HG02973 (cell line): ENCODE data around the gene SMPDL3A.

Experiments
- ATAC-seq: cut with Tn5 transposase; IDR thresholded peaks from one replicate; pipeline ENCODE4 v1.9.1; 2021; ENCODE audit warnings: moderate library complexity; ENCODE audit not compliant: unreplicated experiment

Gene SMPDL3A

GRCh38 chr6:122801397-122801796 lies 12.3 kb downstream of the SMPDL3A start:
- no peak for ATAC-seq

GRCh38 chr6:122803171-122803661 lies 14.2 kb downstream of the SMPDL3A start:
- no peak for ATAC-seq

GRCh38 chr6:122804962-122805485 lies 16.0 kb downstream of the SMPDL3A start:
- no peak for ATAC-seq

GRCh38 chr6:122806291-122806690 lies 17.2 kb downstream of the SMPDL3A start:
- no peak for ATAC-seq

- no peak for ATAC-seq
Measured at GRCh38 chr6:122808121-122808885, 19.2 kb downstream of the SMPDL3A start.

- ATAC-seq = no peak
Measured at GRCh38 chr6:122809001-122809400, 19.9 kb downstream of the SMPDL3A start.

- no peak for ATAC-seq
Measured at GRCh38 chr6:122809691-122810090, 20.6 kb downstream of the SMPDL3A start.

- ATAC-seq = no peak
Measured at GRCh38 chr6:122810189-122810588, 21.1 kb downstream of the SMPDL3A start.

- ATAC-seq = no peak
Measured at GRCh38 chr6:122817358-122817757, 28.3 kb downstream of the SMPDL3A start.

- ATAC-seq = no peak
Measured at GRCh38 chr6:122817766-122818165, 28.7 kb downstream of the SMPDL3A start.

- no peak for ATAC-seq
Measured at GRCh38 chr6:122818866-122819265, 29.8 kb downstream of the SMPDL3A start.

GRCh38 chr6:122821095-122821494 lies 32.0 kb downstream of the SMPDL3A start:
- ATAC-seq = no peak

GRCh38 chr6:122825163-122825562 lies 36.1 kb downstream of the SMPDL3A start:
- no peak for ATAC-seq

- ATAC-seq = no peak
Measured at GRCh38 chr6:122829456-122829855, 40.4 kb downstream of the SMPDL3A start.

GRCh38 chr6:122831511-122831910 lies 42.5 kb downstream of the SMPDL3A start:
- no peak for ATAC-seq

GRCh38 chr6:122832459-122832858 lies 43.4 kb downstream of the SMPDL3A start:
- no peak for ATAC-seq

- ATAC-seq = no peak
Measured at GRCh38 chr6:122833021-122833491, 44.0 kb downstream of the SMPDL3A start.

GRCh38 chr6:122838060-122838780 lies 49.2 kb downstream of the SMPDL3A start:
- ATAC-seq = no peak

GRCh38 chr6:122839472-122839871 lies 50.4 kb downstream of the SMPDL3A start:
- peak; percentile 91 for ATAC-seq

- ATAC-seq = peak; percentile 27
Measured at GRCh38 chr6:122839906-122840305, 50.8 kb downstream of the SMPDL3A start.

- no peak for ATAC-seq
Measured at GRCh38 chr6:122845464-122845863, 56.4 kb downstream of the SMPDL3A start.
